ENCODE results near the gene RHOC. TPM values are rescaled to one million over a fixed set of nuclear protein-coding genes. Genes with fewer than 3 reads are reported as not detected.

Gene RHOC
- total RNA-seq, 1 donor from 2014 or later: 285 TPM

GRCh38 chr1:112676543-112676942 is 30.4 kb downstream of the RHOC start:
- Mint-ChIP-seq H3K4me1 (ENCODE audit: unreplicated experiment) (peaks cover 38% of the 10 kb centered on the region), H3K9me3 (ENCODE audit: unreplicated experiment) (no peaks in the 10 kb centered on the region), H3K36me3 (ENCODE audit: unreplicated experiment) (peaks cover 13% of the 10 kb centered on the region), H3K27ac (ENCODE audit: unreplicated experiment) (no peak overlapping the region), H3K4me3 (ENCODE audit: unreplicated experiment) (peak overlapping the region; percentile 46), H3K27me3 (ENCODE audit: unreplicated experiment) (no peaks in the 10 kb centered on the region)
- TF ChIP-seq CTCF (IDR thresholded peaks at IDR 0.05): no peak
- no peak for DNase-seq (ENCODE audit: extremely low spot score, unreplicated experiment)

- H3K36me3 Mint-ChIP-seq (ENCODE audit: unreplicated experiment): peaks cover 19% of the 10 kb centered on the region
- H3K4me3 Mint-ChIP-seq (ENCODE audit: unreplicated experiment): peak overlapping the region; percentile 83
- peak overlapping the region; percentile 91 for H3K27ac Mint-ChIP-seq (ENCODE audit: unreplicated experiment)
- H3K27me3 Mint-ChIP-seq (ENCODE audit: unreplicated experiment): no peaks in the 10 kb centered on the region
- H3K9me3 Mint-ChIP-seq (ENCODE audit: unreplicated experiment): no peaks in the 10 kb centered on the region
- H3K4me1 Mint-ChIP-seq (ENCODE audit: unreplicated experiment): peaks cover 38% of the 10 kb centered on the region
- no peak for DNase-seq (ENCODE audit: extremely low spot score, unreplicated experiment)
- no peak for TF ChIP-seq CTCF (IDR thresholded peaks at IDR 0.05)
These were observed 31.1 kb downstream of the RHOC start for GRCh38 chr1:112675728-112676381.

- no peak for DNase-seq (ENCODE audit: extremely low spot score, unreplicated experiment)
- peak overlapping the region; percentile 96 for H3K4me3 Mint-ChIP-seq (ENCODE audit: unreplicated experiment)
These were observed 31.8 kb downstream of the RHOC start for GRCh38 chr1:112674986-112675727.

GRCh38 chr1:112674440-112674985 is 32.4 kb downstream of the RHOC start, which contains the start of gene MOV10:
Gene MOV10, plus strand, starts transcription at chr1:112674659. Its CDS starts 254 bp downstream, at chr1:112674913.
- Mint-ChIP-seq H3K27ac (ENCODE audit: unreplicated experiment) (peak within 1 kb of the TSS; percentile 99), H3K27me3 (ENCODE audit: unreplicated experiment) (no peaks in the 10 kb centered on the region), H3K4me1 (ENCODE audit: unreplicated experiment) (peaks cover 36% of the 10 kb centered on the region), H3K9me3 (ENCODE audit: unreplicated experiment) (no peaks in the 10 kb centered on the region), H3K4me3 (ENCODE audit: unreplicated experiment) (peak within 1 kb of the TSS; percentile 96), H3K36me3 (ENCODE audit: unreplicated experiment) (peaks cover 27% of the 10 kb centered on the region)
- no peak for DNase-seq (ENCODE audit: extremely low spot score, unreplicated experiment)
- TF ChIP-seq CTCF (IDR thresholded peaks at IDR 0.05): no peak

More at GRCh38 chr1:112674986-112675727, 31.8 kb downstream of the RHOC start:
- Mint-ChIP-seq H3K9me3 (ENCODE audit: unreplicated experiment) (no peaks in the 10 kb centered on the region), H3K27ac (ENCODE audit: unreplicated experiment) (peak overlapping the region; percentile 99), H3K4me1 (ENCODE audit: unreplicated experiment) (peaks cover 38% of the 10 kb centered on the region), H3K27me3 (ENCODE audit: unreplicated experiment) (no peaks in the 10 kb centered on the region), H3K36me3 (ENCODE audit: unreplicated experiment) (peaks cover 26% of the 10 kb centered on the region)
- TF ChIP-seq CTCF (IDR thresholded peaks at IDR 0.05): peak; percentile 25
